ENCODE measurements around the gene SP2.
A peak's percentile ranks its signal among the peaks of the same experiment; 100 is the strongest.

Gene SP2

GRCh38 chr17:47895856-47896671, at the start of gene SP2:
Gene SP2 (plus strand): TSS chr17:47896236. CDS start chr17:47896287, 51 bp downstream.
- DNase-seq, result peak; percentile 100

- DNase-seq, result peak in 1 of 2 experiments; percentile 30
Measured at GRCh38 chr17:47846716-47847340, 49.2 kb upstream of the SP2 start.

GRCh38 chr17:47847341-47848197, 48.5 kb upstream of the SP2 start:
- DNase-seq, result peak in 1 of 2 experiments; percentile 77

GRCh38 chr17:47848198-47848513, 47.9 kb upstream of the SP2 start:
- peak in 1 of 2 experiments; percentile 64 for DNase-seq

DNA sequence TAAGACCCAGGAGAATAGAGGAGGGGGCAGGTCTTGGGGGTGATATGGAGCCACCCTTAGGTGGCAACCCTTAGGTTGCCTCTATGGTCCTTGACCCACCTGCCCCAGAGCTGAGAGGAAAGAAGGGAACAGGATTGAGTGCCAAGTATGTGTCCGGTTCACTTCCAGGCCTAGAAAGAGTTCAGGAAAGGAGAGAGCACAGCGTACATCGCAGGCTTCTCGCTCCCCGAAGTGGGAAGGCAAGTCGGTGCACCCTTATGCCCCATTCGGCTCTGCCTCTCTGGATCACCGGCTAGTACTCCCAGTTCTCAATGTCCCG, 45.7 kb upstream of the SP2 start:
- DNase-seq, result no peak

GRCh38 chr17:47850692-47851573, 45.1 kb upstream of the SP2 start, which contains the start of gene SP6:
Gene SP6 (minus strand): TSS chr17:47851163. CDS start chr17:47848429, 2,734 bp downstream.
- DNase-seq, result peak; percentile 62 to 95

DNA sequence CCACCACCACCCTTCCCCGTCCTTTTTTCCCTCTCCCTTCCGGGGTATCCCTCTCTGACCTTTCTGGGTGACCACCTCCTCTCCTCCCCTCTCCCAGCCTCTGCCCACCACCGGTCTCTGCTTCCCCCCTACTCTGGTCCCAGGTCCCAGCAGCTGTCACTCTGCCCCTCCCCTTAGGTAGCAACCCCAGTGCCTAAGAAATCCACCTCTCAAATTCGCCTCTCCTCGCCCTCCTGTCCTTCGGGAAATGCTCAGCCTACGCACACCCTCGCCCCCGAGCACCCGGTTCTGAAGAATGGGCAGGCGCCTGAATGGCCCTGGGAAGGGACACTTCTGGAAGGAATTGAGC, 44.3 kb upstream of the SP2 start:
- no peak for DNase-seq

DNA sequence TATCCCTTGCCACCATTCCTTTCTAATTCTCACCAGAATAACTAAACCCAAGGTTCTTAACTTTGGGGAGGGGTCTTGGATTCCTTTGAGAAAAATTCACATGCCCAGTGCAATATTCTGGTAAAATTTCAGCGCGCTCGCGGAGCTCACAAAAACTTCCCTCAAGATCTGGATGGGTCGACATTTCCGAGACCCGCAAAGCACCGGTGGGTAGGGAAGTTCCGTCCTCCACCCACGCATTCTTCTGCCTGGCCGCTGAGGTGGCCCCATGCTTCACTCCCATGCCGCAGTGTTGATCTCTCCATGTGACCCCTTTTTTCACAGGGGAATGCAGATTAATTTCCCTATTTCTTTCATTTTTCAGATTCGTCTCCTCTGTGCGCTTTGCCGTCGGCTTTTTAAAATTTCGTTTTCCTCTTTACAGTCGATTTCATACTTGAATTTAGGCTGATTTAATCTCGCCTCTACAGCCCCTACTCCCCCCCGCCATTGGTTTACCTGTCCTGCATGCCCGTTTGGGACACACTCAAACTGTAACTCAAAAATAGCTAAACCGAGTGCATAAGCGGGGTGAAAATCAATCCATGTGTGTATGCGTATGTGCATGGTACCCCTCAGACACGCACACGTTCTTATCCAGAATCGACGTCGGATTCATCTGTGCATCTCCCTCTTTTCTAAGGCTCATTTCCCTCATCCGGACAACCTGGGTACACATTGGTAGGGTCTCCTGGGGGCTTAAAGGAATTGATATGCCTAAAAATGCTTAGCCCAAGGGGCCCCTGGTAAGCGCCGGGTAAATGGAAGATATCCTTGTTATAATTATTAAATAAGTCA, 43.7 kb upstream of the SP2 start:
- DNase-seq, result no peak

- DNase-seq, result no peak
Measured at GRCh38 chr17:47853616-47854015, 42.4 kb upstream of the SP2 start.

DNA sequence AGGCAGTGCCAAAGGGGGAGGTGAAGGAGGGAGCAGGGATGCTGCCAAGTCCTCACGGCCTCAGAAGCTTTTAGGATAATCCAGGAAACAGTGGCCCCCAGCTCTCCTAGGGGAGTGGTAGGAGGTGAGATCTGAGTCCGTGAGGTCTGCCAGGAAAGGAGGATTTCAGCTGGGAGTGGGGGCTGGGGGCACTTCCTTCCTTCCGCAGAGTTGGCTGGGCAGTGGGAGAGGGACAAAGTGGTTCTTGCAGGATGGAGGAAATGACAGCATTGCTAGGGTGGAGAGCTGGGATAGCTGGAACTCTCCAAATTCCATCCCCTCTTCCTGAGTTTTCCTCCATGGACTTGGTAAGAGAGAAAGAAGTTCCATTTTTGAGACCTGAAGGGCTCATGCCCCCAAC, 40.3 kb upstream of the SP2 start:
- DNase-seq, result no peak

GRCh38 chr17:47856830-47857229, 39.2 kb upstream of the SP2 start:
- no peak for DNase-seq

GRCh38 chr17:47857551-47858455, 38.2 kb upstream of the SP2 start:
- no peak for DNase-seq

GRCh38 chr17:47860386-47860785, 35.6 kb upstream of the SP2 start:
- no peak for DNase-seq

DNA sequence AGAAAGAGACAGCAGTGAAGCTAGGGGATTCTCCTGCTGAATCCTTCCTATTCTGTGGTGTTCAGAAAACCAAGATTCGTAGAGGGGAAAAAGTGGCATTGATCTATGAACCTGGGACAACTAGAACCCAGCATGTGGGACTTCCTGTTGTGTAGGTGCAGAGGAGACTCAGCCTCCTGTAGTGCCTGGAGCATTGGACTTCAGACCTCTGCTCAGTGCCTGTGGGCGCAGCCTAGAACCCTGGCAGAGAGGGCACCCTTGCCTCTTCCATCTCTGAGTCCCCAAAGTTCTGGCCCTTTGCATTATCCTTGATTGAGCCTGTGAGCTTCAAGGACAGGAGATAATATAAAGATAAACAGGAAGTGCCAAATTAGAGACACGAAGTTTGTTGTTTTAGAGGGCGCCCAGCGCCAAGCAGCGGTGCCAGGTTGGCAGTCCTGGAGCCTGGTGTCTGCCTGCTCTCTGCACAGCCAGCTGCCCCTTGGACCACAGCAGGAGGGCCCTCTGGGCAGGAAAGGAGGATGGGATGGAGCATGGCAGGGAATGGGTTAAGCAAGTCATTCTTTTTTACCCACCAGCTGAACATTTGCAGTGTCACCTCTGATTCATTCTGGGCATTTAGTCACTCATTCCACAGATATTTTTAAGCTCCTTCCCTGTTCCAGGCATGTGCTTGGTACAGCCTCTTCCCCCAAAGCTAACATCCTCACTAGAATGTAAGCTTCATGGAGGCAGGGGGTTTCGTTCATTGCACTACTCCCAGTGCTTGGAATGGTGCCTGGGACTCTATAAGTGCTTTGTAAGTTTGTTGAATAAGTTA, 33.2 kb upstream of the SP2 start:
- DNase-seq, result no peak

DNA sequence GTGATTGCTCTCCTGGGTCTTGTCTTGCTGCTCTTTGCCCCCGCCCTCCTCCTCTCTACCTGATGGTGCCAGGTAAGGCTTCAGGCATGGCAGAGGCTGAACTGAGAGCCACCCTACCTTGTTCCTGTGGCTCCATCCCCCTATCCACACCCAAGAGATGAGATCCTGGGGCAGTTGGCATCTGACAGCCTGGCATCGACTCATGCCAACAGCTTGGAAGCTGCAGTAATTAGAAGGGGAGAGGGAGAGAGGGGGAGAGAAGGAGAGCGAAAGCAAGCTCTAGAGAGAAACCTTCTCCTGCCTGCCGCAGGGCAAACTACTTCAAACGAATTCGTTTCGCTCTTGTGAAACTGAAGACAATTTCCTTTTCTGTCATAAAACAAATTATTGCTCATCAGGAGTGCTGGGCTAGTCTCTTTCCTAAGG, 31.2 kb upstream of the SP2 start:
- no peak for DNase-seq

GRCh38 chr17:47866941-47867340, 29.1 kb upstream of the SP2 start:
- DNase-seq, result no peak

DNA sequence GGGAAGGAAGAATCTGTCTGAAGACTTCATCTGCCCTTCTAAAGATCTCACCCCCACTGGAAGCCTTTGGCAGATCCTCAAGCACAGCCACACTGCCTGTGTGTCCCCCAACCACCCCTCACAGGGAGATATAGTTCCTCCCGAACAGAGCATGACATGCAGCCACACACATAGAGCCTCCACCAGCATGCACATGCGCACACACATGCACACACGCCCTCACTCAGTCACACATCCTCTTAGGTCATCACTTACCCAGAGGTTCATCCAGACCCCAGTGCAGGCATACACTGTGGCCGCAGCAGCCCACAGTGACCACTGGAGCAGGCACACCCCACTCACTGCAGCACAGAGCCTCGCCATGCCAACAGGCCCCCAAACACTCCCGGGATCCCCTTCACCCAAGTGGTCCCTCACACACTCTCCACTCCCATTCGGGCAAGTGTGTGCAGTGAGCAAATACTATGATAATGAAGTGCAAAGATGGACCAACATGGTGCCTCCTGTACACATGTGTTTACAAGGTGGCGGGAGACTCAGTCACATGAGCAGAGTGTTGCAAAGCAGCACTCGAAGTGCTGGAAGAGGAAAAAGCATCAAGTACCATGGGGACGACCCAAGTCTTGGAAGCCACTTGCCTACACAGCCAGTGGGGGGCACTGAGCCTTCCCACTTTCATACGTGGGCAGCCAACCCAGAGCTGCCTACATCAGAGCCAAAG, 28.1 kb upstream of the SP2 start:
- DNase-seq, result no peak

- no peak for DNase-seq
Measured at GRCh38 chr17:47869114-47869513, 26.9 kb upstream of the SP2 start.

DNA sequence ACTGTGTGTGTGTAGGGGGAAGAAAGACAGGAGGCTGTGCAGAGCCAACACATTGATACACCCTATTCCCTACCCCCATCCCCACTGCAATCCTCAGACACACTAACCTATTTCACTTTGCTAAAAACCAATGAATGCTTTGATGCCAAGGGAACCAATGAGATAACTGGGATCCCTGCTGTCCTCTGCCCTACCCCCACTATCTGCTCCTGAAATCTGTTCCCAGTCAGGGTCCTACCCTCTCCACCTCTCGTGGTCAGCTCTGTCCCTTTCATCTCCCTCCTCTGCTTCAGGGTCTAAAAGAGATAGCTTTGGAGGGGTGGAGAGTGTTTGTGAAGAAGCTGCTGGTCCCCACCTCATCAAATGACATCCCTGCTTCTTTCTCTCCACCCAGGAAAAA, 26.0 kb upstream of the SP2 start:
- no peak for DNase-seq

All from NCI-H526 (cell line).